ENCODE measurements around the gene MTAP. TPM values are rescaled to one million over a fixed set of nuclear protein-coding genes. Genes with fewer than 3 reads are reported as not detected.

Gene MTAP
- polyA plus RNA-seq, 1 donor from 2014 or later: 7.7 TPM

- Histone ChIP-seq H3K9ac (ENCODE audit: low read length) (no peak overlapping the region), H3K9me3 (ENCODE audit: low read length) (no peaks in the 10 kb centered on the region), H3K9me2 (ENCODE audit: insufficient read depth, low read length) (no peaks in the 10 kb centered on the region), H4K20me1 (ENCODE audit: insufficient read depth) (no peaks in the 10 kb centered on the region), H2AFZ (ENCODE audit: low read depth, low read length) (no peak overlapping the region), H3K4me3 (ENCODE audit: low read length) (no peak overlapping the region), H3F3A (ENCODE audit: insufficient read depth, low read length, poor library complexity, severe bottlenecking) (no peaks in the 10 kb centered on the region), H3K4me2 (ENCODE audit: low read length) (no peak overlapping the region), H3K79me2 (replicated peaks; ENCODE audit: insufficient read depth, low read length) (no peaks in the 10 kb centered on the region), H3K27ac (ENCODE audit: low read length) (no peak overlapping the region), H3K36me3 (ENCODE audit: insufficient read depth, low read length) (no peaks in the 10 kb centered on the region), H3K27me3 (ENCODE audit: insufficient read depth, low read depth, low read length) (no peaks in the 10 kb centered on the region)
- no peak for TF ChIP-seq REST (IDR thresholded peaks at IDR 0.05; ENCODE audit: borderline replicate concordance)
- no peak for TF ChIP-seq SMC3 (conservative IDR thresholded peaks at IDR 0.05; ENCODE audit: poor library complexity)
- no peak for TF ChIP-seq CTCF (IDR thresholded peaks at IDR 0.05; ENCODE audit: poor library complexity, severe bottlenecking)
- no peak for TF ChIP-seq MXI1 (conservative IDR thresholded peaks at IDR 0.05; ENCODE audit: poor library complexity, severe bottlenecking)
- no peak for TF ChIP-seq TAF1 (IDR thresholded peaks at IDR 0.05; ENCODE audit: low read depth)
- TF ChIP-seq POLR2AphosphoS5 (IDR thresholded peaks at IDR 0.05): no peak
- TF ChIP-seq EZH2 (IDR thresholded peaks at IDR 0.05; ENCODE audit: borderline replicate concordance, insufficient read depth, low read length, poor library complexity, severe bottlenecking): no peak
- no peak for TF ChIP-seq RAD21 (conservative IDR thresholded peaks at IDR 0.05)
- TF ChIP-seq EP300 (conservative IDR thresholded peaks at IDR 0.05; ENCODE audit: poor library complexity, severe bottlenecking): no peak
Measured at GRCh38 chr9:21761309-21761901, 41.0 kb upstream of the MTAP start.

- TF ChIP-seq POLR2AphosphoS5 (IDR thresholded peaks at IDR 0.05): no peak
- no peak for TF ChIP-seq SMC3 (conservative IDR thresholded peaks at IDR 0.05; ENCODE audit: poor library complexity)
- no peak for TF ChIP-seq TAF1 (IDR thresholded peaks at IDR 0.05; ENCODE audit: low read depth)
- TF ChIP-seq EP300 (conservative IDR thresholded peaks at IDR 0.05; ENCODE audit: poor library complexity, severe bottlenecking): no peak
- no peak for TF ChIP-seq CTCF (IDR thresholded peaks at IDR 0.05; ENCODE audit: poor library complexity, severe bottlenecking)
- TF ChIP-seq REST (IDR thresholded peaks at IDR 0.05; ENCODE audit: borderline replicate concordance): no peak
- TF ChIP-seq RAD21 (conservative IDR thresholded peaks at IDR 0.05): no peak
- TF ChIP-seq MXI1 (conservative IDR thresholded peaks at IDR 0.05; ENCODE audit: poor library complexity, severe bottlenecking): no peak
- TF ChIP-seq EZH2 (IDR thresholded peaks at IDR 0.05; ENCODE audit: borderline replicate concordance, insufficient read depth, low read length, poor library complexity, severe bottlenecking): no peak
- Histone ChIP-seq H3K9me2 (ENCODE audit: insufficient read depth, low read length) (no peaks in the 10 kb centered on the region), H3K9me3 (ENCODE audit: low read length) (no peaks in the 10 kb centered on the region), H3K27me3 (ENCODE audit: insufficient read depth, low read depth, low read length) (no peaks in the 10 kb centered on the region), H3K27ac (ENCODE audit: low read length) (no peak overlapping the region), H3K79me2 (replicated peaks; ENCODE audit: insufficient read depth, low read length) (no peaks in the 10 kb centered on the region), H3K4me3 (ENCODE audit: low read length) (no peak overlapping the region), H4K20me1 (ENCODE audit: insufficient read depth) (no peaks in the 10 kb centered on the region), H3K4me2 (ENCODE audit: low read length) (no peak overlapping the region), H3F3A (ENCODE audit: insufficient read depth, low read length, poor library complexity, severe bottlenecking) (no peaks in the 10 kb centered on the region), H3K9ac (ENCODE audit: low read length) (no peak overlapping the region), H3K36me3 (ENCODE audit: insufficient read depth, low read length) (no peaks in the 10 kb centered on the region), H2AFZ (ENCODE audit: low read depth, low read length) (no peak overlapping the region)
Measured at GRCh38 chr9:21762064-21762463, 40.4 kb upstream of the MTAP start.

All from neural cell (in vitro differentiated cells).